GM19468 (cell line): ENCODE results near the gene TSKU.

Source experiments
- ATAC-seq: cut with Tn5 transposase; IDR thresholded peaks from one replicate; pipeline ENCODE4 v1.9.1; 2021; ENCODE audit warnings: mild to moderate bottlenecking, moderate library complexity, moderate number of reproducible peaks; ENCODE audit not compliant: unreplicated experiment; ENCODE audit errors: extremely low read depth

Gene TSKU

DNA sequence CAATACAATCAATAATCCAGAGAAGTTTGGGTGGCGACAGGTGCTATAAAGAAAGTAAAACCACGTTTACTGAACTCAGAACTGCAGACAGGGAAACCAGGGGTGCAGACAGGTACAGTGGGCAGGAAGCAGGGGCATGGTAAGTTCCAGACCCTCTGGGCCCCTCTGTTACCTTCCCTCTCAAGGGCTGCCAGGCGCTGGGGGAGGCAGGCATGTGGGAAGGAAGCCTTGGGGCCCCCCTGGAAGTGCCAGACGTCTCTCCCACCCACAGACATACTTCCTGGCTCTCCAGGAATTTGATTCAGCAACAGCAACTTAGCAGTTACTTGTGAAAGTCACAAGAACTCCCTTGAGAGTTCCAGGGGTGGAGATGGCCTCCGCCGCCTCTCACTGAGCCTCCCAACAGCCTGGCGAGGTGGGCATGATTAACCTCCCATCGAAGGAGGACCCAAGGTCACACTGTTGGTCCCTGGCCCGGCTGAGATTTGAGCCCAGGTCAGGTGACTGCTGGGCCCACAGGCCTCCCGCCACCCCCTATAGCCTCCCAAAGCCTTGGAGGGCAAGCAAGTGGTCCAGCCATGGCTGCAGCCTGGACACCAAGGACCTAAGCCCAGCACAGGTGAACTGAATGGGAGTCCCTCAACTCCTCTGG is 14.1 kb upstream of the TSKU start:
- ATAC-seq: no peak

DNA sequence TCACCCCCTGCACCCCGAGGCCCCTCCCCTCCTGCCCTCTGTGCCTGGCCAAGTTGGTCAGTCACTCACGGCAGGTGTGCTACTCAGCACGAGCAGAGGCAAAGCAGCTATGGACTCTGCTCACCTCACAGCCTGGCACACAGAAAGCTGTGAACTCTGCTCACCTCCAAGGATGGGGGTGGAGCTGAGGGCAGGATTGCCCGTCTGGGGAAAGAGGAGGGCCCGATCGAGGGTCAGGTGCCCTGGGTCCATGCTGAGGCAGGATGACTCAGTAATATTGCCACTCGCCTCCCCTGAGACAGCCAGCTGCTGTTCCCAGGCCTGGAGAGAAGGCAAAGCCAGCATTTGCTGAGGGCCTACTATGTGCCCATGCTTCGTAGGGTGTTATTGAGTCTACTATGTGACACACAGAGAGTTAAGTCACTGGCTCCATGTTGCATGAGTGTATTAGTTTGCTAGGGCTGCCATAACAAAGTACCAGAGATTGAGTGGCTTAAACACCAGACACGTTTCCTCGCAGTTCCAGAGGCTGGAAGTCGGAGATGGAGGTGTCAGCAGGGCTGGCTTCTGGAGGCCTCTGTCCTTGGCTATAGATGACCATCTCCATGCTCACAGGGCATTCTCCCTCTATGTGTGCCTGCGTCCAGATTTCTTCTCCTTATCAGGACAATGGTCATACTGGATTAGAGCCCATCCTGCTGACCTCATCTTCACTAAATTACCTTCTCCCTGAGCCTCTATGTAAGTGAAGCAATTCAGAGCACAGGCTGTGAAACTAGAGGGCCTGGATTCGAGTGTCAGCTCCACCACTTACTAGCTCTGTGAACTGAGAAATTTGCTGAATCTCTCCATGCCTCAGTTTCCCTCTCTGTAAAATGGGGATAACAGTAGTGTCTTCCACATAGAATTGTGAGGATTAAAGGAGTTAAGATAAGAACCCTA is 13.2 kb upstream of the TSKU start:
- ATAC-seq: no peak

DNA sequence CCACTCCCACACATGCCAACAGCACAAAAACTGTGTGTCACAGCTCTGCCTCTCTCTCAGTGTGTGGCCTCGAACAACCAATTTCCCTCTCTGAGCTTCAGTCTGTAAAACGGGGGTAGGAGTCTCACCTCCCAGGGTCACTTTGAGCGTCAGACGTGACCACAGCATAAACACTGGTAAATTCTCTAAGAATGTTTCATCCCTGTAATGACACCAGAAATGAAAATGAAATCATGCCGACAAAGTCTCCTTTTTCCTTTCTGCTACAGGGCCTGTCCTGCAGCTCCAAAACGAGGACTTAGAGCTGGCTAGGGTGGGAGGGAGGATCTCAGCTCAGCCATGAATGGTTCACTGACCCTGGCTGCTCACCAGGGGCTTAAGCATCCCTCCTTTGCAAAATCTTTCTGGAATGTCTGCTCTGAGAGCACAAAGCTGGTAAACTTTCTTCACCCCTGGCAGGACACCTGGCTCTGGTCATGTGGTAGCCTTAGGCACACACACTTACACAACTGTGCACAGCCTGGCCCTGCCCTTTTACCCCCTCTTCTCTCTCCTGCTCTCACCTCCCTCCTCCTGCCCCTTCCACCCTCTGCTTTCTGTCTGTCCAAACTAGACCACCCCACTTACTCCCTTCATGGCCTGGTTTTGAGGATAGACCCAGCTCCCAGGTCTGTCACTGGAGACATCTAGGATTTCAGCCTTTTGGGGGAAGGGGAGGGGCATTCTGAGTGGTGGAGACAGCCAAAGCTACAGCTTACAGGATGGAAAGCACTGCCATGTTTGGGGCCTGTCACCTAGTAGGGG is 12.3 kb upstream of the TSKU start:
- no peak for ATAC-seq

DNA sequence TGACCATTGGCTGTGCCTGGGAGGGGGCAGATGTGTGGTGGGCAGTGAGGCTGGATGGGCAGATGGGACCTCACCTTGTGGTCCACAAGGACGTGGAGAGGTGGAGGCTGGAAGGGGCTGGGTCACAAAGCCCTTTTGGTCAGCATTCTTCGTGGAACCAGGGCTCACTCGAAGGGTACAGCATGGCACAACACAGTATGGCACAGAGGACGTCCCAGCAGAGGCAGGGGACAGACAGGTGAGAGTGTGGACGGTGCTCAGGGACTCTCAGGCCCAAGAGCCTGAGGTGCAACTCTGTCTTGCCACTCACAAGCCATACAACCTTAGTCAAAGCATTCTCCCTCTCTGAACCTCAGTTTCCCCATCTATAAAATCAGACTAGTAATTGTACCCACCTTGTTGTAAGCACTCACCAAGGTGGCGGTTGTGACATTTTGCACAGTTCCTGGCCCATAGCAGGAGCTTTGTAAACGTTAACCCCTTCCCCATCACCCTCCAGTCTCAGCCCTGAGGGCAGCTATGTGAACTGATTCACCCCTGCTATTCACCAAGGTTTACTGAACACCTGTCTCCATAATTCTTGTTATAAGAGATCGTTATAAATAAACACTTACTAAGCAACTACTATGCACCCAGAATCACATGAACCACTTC is 11.6 kb upstream of the TSKU start:
- ATAC-seq: no peak

DNA sequence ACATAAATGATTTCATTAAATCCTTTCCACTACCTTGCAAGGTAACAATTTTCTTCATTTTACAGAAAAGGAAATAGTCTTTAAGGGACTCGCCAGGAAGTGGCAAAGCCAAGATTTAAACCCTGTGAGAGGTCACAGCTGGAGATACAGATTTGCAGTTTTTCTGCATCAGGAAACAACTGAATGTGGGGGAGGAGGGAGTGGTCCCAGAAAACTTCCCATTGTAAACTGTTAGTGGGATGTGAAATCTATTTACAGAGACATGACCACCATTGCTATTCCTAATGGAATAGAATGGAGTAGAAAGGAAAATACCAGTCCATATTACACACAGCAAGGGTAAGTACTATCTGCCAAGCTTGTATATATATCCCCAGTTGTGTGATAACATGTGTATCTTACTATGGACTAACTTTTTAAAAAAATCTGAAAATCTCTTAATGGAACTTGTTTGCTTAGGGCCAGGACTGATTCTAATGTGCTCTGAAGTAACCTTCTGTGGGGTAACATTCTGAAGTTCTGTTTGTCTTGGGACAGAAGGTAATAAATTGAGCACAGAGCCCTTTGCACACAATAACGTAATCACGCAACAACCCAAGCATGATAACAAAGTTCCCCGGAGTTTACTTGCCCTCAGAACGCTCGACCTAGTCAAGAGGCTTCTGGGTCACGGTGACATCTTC is 10.9 kb upstream of the TSKU start:
- ATAC-seq: no peak

DNA sequence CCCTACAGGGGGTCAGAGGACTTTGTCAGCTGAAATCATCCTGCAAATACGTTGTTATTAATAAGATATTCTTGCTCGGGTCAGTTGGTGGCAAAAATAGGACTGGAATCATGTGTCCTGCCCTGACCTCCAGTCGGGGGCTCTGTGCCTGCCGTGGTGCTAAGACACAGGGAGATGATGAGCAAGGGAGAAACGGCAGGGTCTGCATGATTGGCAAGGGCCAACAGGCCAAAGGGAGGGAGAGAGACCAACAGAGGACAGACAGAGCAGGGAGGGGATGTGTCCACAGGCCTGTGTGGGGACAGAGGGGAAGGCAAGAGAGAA is 10.4 kb upstream of the TSKU start:
- no peak for ATAC-seq

DNA sequence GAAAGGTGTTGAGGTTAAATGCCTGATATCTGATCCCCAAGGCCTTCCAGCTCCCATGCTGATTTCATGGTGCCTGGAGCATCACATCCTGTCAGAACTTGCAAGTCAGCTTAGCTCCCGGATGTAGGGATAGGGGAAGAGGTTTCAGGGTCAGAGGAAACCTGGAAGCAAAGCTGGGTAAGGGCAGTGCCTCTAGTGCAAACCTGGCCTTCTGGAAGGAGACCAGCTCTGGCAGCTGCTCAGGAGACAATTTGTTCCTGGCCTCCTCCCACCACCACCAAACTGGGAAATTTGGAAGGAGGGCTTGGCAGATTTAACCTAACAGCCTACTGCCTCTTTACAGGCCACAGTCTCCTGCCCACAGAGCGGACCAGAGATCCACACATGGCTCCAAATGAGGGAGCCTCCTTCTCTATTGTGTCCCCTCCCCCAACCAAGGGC is 9.2 kb upstream of the TSKU start:
- ATAC-seq: no peak

DNA sequence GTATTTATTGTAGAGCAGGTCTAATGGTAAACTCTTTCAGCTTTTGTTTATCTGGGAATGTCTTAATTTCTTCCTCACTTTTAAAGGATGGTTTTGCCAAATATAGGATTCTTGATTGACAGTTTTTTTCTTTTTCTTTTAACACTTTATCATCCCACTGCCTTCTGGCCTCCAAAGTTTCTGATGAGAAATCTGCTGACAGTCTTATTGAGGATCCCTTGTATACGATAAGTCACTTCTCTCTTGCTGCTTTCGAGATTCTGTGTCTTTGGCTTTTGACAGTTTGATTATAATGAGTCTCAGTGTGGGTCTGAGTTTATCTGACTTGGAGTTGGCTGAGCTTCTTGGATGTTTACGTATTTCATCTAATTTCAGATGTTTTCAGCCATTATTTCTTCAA is 6.7 kb upstream of the TSKU start:
- ATAC-seq: no peak

DNA sequence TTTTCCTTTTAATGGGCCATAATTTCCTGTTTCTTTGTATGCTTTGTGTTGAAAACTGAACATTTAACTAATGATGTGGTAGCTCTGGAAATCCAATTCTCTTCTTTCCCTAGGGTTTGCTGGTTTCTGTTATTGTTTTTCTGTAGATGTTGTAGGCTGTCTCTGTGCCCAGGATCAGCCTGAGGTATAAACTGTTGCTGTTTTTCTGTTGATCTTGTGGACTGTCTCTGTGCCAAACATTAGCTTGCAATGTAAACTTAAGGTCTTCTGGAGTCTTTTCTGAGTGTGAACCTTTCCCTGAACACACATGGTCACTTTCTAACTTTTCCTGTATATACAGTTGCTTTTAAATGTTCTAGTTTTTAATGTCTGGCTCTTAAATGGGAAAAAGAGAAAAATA is 5.9 kb upstream of the TSKU start:
- ATAC-seq: no peak

DNA sequence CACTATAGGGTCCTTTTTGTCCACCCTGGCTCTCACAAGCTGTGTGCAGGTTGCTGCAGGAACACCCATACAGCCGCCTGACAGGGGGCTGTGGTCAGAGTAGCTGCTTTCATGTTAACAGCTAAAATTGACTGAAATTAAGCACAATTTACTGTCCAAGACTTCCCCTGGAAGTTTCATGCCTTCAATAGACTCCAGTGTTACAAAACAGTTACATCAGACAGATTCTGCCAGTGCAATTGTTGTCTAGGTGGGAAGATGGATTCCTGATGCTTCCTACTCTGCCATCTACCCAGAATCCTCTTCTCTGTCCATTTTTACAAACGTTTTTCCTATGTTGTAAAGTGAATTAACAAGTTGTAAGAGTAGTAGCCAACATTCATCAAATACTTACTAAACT is 5.3 kb upstream of the TSKU start:
- ATAC-seq: no peak

DNA sequence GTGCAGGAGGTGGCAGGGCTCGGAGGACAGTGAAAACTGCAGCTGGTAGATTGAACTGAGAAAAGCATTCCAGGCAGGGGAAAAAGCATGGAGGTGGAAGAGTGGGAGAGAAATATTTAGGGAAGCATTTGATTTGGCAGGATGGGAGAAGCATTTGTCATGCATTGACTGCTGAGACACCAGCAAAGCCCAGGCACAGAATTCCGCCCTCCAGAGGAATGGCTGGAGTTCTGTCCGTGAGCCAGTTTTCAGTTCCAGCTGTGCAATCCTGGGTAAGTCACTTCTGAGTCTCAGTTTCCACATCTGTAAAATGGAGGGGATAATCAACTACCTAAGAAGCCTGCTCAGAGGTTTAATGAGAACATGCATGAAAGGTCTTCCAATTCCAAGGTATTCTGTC is 4.3 kb upstream of the TSKU start:
- ATAC-seq: no peak

DNA sequence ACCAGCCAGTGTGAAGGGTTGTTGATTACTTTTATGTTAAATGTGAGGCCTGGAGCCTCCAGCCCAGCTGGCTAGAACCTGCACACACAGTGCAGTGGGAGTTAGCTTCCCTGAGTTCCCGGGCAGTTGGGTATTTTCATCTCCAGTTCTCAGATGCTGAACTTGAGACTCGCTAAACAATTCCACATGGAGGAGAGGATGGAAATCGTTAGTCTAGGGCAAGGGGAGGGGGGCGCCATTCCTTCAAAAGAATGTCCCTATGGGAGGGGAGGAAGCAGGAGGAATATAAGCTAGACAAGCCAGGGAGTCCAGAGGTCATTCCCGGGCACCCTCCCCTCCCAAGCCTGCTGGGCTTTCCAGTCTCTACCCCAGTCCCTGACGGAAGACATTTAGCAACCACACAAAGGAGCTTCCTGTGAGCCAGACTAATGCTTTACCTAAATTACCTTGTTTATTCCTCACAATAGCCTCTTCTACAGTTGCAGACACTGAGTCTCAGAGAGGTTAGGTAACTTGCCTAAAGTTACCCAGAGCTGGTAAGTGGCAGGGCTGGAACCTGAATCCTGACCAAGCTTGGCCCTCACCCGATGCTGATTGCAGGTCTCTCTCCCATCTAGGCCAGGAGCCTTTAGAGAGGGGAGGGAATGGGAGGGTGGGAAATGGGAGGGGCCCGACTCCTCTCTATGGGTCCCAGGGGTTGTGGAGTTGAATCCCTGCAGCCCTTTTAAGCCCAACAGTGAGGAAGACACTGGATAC is 1.9 kb upstream of the TSKU start:
- no peak for ATAC-seq

DNA sequence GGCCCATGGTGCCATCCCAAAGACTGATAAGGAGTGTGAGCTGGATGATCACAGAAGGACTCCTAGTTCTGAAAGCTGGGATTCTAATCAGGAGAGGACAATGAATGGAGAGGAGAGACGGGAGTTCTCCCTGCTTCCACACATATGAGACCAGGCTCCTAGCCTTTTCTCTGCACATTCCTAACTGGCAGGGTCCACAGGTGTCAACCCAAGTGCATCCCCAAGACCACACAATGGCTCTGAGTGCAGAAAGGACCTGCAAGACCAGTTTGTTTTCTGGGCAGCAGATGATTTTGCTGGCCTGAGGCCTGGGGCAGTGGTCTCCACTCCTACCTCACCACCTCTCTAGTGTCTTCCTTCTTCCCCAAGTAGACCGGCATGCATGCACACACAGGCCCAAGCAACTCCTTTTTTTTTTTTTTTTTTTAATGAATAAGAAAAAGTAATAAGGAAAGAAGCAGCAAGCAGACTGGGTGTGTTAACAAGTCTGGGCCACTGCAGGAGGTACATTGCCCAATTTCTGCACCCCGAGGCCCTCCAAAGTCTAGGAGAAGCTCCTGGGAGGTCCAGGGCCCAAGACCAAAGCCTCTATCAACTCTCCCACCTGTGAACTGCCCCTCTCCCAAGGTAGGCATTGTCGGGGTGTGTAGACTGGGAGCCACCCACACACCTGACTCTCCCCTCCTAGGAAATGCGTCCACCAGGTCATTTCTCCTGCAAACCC is 1.2 kb upstream of the TSKU start:
- no peak for ATAC-seq

DNA sequence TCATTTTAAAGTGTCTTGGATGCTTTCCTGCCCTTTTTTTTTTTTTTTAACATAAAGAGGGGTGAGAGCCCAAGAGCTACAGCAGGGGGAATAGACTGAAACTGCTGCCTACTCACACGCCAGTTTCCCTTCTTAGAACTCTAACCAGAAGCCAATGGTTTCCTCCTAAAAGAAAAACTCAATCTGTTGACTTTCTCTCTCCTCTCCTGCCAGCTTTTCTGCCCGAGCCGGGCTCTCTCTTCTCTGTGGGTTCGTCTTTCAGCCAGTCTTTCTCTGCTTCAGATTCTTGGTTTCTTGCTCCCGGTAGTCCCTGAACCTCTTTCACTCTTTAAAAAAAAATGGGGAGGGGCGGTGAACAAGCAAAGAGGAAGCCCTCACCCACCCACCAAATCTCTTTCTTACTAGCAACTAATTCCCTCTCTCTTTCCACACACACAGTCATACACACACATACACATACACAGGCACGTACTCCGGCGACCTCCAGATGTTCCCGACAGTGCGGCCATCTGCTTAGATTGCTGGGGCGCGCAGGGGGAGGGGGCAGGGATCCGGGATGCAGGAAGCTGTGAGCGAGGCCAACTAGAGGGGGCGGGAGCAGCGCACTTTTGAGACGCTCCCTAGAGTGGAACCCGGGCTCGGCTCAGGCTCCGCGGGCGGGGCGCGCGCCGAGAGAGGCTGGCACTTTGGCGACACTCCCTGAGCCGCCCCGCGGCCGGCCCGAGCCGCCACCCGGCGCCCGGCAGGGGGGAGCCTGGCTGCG is 444 bp upstream of the TSKU start:
- no peak for ATAC-seq

DNA sequence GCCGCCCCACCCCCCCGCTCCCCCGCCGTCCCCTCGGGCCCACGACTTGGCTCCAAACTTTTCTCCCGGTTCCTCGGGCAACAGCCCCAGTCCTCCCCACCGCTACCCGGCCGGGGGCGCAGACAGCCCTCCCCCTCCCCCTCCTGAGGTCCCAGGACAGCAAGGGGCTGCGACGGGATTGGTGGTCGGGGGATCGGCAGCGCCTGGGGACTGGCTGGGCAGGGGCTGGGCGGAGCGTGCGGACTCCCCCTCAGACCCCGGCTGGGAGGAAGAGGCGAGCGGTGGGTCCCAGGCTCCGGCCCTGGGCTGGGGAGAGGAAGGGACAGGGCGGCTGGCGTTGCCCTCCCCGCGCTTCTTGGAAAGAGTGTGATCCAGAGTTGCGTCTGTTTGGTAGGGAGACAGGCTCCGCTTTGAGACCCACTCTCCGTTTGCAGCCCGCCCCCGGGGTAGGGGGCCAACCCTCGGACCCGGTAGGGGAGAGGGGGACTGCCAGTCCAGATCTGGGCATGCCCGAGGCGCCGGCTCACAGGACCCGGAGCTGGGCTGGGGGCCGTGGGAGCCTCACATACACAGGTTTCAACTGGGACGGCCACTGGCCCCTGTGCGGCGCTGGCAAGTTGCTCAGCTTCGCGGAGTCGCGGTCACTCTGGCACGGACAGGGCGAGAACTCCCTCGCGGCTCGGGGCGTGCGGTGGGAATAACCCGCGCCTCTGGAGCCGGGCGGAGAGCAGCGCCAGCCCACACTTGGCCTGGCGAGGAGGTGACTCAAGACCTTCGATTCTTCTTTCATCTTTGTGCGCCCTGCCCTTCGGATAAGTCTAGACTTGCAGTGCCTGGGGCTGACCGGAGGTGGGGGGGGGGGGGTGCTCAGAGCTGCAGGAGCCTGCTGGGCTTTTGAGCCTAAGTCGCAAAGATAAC is 999 bp downstream of the TSKU start:
- ATAC-seq: no peak

DNA sequence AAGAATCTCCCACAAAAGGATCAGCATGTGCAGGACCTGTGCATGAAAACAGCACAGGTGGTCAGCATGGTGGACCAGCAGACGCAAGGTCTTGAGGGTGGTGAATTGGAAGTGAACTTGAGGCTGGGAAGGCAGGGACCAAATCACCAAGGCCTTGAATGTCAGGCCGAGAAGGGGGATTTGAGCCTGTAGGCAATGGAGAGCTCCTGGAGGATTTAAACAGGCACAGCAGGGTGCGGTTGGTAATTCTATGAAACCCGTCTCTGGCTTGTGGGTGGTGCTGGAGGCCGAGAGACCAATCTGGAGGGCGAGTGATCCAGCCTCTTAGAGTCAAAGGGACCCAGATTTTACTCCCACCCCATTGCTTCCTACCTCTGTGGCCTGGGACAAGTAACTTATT is 2.4 kb downstream of the TSKU start:
- no peak for ATAC-seq

DNA sequence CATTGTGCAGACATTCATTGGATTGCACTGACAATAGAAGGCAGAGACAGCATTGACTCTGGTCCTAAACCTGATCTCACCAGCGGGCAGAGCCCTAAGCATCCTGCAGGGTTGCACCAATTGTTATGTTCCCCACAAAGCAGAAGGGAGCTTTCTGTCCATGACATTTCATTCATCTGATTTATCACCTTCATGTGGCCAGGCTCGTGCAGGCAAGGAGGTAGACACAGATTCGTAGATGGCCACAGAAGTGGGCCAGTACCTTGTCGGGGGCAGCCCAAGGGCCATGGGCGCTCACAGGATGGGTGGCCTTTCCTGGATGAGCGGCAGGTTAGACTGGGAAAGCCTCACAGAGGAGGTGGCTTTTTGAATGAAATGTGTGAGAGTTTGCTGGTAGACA is 2.9 kb downstream of the TSKU start:
- ATAC-seq: no peak
